ENCODE measurements around the gene ZNF182. TPM values are rescaled to one million over a fixed set of nuclear protein-coding genes. Genes with fewer than 3 reads are reported as not detected.

Gene ZNF182
- total RNA-seq, 1 experiment from 2014 or later, result 6.2 TPM

DNA sequence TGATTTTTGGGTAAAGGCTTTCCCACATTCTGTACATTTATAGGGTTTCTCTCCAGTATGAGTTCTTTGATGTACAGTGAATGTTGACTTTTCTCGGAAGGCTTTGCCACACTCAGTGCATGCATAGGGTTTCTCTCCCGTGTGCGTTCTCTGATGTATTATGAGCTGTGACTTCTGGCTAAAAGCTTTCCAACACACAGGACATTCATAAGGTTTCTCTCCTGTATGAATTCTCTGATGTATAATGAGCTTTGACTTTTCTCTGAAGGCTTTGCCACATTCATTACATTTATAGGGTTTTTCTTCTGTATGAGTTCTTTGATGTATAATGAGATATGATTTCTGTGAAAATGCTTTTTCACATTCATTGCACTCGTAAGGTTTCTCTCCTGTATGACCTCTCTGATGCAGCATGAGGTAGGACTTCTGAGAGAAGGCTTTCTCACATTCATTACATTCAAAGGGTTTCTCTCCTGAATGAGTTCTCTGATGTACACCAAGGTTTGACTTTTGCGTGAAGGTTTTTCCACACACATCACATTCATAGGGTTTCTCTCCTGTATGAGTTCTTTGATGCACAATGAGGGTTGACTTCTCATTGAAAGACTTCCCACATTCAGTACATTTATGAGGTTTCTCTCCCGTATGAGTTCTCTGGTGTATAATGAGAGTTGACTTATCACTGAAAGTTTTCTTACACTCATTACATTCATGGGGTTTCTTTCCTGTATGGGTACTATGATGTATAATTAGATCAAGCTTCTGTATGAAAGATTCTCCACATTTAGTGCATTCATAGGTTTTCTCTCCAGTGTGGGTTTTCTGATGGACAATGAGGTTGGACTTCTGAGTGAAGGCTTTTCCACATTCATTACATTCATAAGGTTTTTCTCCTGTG lies 27.3 kb downstream of the ZNF182 start:
- H3K9me3 Mint-ChIP-seq, result peaks cover 63% of the 10 kb centered on the region
- DNase-seq (ENCODE audit: low spot score), result no peak
- no peak for ATAC-seq
- no peaks in the 10 kb centered on the region for H3K4me1 Mint-ChIP-seq
- TF ChIP-seq SMAD4 (CRISPR knock-in tag; IDR thresholded peaks at IDR 0.05) (no peak), JUN (CRISPR knock-in tag; IDR thresholded peaks at IDR 0.05) (no peak), TEAD4 (CRISPR knock-in tag; IDR thresholded peaks at IDR 0.05) (no peak), FOXK1 (CRISPR knock-in tag; IDR thresholded peaks at IDR 0.05) (no peak), ZBTB21 (CRISPR knock-in tag; IDR thresholded peaks at IDR 0.05; ENCODE audit: borderline replicate concordance) (no peak), HMGA2 (CRISPR knock-in tag; IDR thresholded peaks at IDR 0.05) (no peak), PRRX2 (CRISPR knock-in tag; IDR thresholded peaks at IDR 0.05) (no peak), NR1H2 (CRISPR knock-in tag; IDR thresholded peaks at IDR 0.05) (no peak)
- TF ChIP-seq, protein P1, sequence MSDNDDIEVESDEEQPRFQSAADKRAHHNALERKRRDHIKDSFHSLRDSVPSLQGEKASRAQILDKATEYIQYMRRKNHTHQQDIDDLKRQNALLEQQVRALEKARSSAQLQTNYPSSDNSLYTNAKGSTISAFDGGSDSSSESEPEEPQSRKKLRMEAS (CRISPR knock-in tag; IDR thresholded peaks at IDR 0.05), result no peak
- TF ChIP-seq, protein P2, sequence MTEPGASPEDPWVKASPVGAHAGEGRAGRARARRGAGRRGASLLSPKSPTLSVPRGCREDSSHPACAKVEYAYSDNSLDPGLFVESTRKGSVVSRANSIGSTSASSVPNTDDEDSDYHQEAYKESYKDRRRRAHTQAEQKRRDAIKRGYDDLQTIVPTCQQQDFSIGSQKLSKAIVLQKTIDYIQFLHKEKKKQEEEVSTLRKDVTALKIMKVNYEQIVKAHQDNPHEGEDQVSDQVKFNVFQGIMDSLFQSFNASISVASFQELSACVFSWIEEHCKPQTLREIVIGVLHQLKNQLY (CRISPR knock-in tag; IDR thresholded peaks at IDR 0.05), result no peak
- TF ChIP-seq, protein P3, sequence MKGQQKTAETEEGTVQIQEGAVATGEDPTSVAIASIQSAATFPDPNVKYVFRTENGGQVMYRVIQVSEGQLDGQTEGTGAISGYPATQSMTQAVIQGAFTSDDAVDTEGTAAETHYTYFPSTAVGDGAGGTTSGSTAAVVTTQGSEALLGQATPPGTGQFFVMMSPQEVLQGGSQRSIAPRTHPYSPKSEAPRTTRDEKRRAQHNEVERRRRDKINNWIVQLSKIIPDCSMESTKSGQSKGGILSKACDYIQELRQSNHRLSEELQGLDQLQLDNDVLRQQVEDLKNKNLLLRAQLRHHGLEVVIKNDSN (CRISPR knock-in tag; IDR thresholded peaks at IDR 0.05), result no peak
- TF ChIP-seq, protein P4, sequence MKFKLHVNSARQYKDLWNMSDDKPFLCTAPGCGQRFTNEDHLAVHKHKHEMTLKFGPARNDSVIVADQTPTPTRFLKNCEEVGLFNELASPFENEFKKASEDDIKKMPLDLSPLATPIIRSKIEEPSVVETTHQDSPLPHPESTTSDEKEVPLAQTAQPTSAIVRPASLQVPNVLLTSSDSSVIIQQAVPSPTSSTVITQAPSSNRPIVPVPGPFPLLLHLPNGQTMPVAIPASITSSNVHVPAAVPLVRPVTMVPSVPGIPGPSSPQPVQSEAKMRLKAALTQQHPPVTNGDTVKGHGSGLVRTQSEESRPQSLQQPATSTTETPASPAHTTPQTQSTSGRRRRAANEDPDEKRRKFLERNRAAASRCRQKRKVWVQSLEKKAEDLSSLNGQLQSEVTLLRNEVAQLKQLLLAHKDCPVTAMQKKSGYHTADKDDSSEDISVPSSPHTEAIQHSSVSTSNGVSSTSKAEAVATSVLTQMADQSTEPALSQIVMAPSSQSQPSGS (CRISPR knock-in tag; IDR thresholded peaks at IDR 0.05; ENCODE audit: borderline replicate concordance, low read depth), result no peak
- TF ChIP-seq, protein P5, sequence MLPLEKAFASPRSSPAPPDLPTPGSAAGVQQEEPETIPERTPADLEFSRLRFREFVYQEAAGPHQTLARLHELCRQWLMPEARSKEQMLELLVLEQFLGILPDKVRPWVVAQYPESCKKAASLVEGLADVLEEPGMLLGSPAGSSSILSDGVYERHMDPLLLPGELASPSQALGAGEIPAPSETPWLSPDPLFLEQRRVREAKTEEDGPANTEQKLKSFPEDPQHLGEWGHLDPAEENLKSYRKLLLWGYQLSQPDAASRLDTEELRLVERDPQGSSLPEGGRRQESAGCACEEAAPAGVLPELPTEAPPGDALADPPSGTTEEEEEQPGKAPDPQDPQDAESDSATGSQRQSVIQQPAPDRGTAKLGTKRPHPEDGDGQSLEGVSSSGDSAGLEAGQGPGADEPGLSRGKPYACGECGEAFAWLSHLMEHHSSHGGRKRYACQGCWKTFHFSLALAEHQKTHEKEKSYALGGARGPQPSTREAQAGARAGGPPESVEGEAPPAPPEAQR (CRISPR knock-in tag; IDR thresholded peaks at IDR 0.05), result no peak
- TF ChIP-seq, protein P6, sequence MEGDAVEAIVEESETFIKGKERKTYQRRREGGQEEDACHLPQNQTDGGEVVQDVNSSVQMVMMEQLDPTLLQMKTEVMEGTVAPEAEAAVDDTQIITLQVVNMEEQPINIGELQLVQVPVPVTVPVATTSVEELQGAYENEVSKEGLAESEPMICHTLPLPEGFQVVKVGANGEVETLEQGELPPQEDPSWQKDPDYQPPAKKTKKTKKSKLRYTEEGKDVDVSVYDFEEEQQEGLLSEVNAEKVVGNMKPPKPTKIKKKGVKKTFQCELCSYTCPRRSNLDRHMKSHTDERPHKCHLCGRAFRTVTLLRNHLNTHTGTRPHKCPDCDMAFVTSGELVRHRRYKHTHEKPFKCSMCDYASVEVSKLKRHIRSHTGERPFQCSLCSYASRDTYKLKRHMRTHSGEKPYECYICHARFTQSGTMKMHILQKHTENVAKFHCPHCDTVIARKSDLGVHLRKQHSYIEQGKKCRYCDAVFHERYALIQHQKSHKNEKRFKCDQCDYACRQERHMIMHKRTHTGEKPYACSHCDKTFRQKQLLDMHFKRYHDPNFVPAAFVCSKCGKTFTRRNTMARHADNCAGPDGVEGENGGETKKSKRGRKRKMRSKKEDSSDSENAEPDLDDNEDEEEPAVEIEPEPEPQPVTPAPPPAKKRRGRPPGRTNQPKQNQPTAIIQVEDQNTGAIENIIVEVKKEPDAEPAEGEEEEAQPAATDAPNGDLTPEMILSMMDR (IDR thresholded peaks at IDR 0.05), result no peak
- TF ChIP-seq, protein P7, sequence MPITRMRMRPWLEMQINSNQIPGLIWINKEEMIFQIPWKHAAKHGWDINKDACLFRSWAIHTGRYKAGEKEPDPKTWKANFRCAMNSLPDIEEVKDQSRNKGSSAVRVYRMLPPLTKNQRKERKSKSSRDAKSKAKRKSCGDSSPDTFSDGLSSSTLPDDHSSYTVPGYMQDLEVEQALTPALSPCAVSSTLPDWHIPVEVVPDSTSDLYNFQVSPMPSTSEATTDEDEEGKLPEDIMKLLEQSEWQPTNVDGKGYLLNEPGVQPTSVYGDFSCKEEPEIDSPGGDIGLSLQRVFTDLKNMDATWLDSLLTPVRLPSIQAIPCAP (CRISPR knock-in tag; IDR thresholded peaks at IDR 0.05), result no peak
- no peak overlapping the region for H3K4me3 Mint-ChIP-seq
- H3K36me3 Mint-ChIP-seq, result peaks cover 85% of the 10 kb centered on the region
- no peak overlapping the region for H3K27ac Mint-ChIP-seq
- ChIA-PET POLR2A (no interaction called here), CTCF (no interaction called here)
- peaks cover 5% of the 10 kb centered on the region; the same call in 1 of the 2 replicates for H3K27me3 Mint-ChIP-seq (ENCODE audit: low read depth)

DNA sequence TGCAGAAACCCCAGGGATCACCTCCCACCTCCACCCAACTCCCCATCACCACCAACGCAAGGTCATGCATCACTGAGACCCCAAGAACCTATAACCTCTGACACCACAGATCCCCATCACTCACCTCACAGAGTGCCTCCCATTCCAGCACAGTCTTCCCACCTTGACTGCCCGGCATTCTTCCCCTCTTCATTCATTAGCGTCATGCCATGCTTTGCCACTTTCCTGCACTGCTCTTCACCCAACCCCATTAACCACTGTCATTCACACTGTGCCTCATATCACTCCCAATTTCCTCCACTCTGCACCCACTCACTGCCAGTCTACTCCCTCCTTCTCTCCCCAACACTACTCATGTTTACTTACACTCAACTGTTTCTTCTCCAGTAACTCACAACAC lies 30.6 kb downstream of the ZNF182 start:
- ATAC-seq (no peak), DNase-seq (ENCODE audit: low spot score) (no peak)
- ChIA-PET CTCF (no interaction called here), POLR2A (no interaction called here)
- Mint-ChIP-seq H3K36me3 (peaks cover 55% of the 10 kb centered on the region), H3K27ac (no peak overlapping the region), H3K4me3 (no peak overlapping the region), H3K4me1 (no peaks in the 10 kb centered on the region), H3K9me3 (peaks cover 61% of the 10 kb centered on the region), H3K27me3 (ENCODE audit: low read depth) (peaks cover 5% of the 10 kb centered on the region; the same call in 1 of the 2 replicates)
- TF ChIP-seq, protein P5 (CRISPR knock-in tag; IDR thresholded peaks at IDR 0.05), result no peak
- TF ChIP-seq, protein P8, sequence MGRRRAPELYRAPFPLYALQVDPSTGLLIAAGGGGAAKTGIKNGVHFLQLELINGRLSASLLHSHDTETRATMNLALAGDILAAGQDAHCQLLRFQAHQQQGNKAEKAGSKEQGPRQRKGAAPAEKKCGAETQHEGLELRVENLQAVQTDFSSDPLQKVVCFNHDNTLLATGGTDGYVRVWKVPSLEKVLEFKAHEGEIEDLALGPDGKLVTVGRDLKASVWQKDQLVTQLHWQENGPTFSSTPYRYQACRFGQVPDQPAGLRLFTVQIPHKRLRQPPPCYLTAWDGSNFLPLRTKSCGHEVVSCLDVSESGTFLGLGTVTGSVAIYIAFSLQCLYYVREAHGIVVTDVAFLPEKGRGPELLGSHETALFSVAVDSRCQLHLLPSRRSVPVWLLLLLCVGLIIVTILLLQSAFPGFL (CRISPR knock-in tag; IDR thresholded peaks at IDR 0.05; ENCODE audit: borderline replicate concordance), result no peak
- TF ChIP-seq, protein P9, sequence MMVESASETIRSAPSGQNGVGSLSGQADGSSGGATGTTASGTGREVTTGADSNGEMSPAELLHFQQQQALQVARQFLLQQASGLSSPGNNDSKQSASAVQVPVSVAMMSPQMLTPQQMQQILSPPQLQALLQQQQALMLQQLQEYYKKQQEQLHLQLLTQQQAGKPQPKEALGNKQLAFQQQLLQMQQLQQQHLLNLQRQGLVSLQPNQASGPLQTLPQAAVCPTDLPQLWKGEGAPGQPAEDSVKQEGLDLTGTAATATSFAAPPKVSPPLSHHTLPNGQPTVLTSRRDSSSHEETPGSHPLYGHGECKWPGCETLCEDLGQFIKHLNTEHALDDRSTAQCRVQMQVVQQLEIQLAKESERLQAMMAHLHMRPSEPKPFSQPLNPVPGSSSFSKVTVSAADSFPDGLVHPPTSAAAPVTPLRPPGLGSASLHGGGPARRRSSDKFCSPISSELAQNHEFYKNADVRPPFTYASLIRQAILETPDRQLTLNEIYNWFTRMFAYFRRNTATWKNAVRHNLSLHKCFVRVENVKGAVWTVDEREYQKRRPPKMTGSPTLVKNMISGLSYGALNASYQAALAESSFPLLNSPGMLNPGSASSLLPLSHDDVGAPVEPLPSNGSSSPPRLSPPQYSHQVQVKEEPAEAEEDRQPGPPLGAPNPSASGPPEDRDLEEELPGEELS (CRISPR knock-in tag; IDR thresholded peaks at IDR 0.05), result no peak
- TF ChIP-seq, protein P10, sequence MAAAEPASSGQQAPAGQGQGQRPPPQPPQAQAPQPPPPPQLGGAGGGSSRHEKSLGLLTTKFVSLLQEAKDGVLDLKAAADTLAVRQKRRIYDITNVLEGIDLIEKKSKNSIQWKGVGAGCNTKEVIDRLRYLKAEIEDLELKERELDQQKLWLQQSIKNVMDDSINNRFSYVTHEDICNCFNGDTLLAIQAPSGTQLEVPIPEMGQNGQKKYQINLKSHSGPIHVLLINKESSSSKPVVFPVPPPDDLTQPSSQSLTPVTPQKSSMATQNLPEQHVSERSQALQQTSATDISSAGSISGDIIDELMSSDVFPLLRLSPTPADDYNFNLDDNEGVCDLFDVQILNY (CRISPR knock-in tag; IDR thresholded peaks at IDR 0.05), result no peak
- no peak for TF ChIP-seq ZNF396 (CRISPR knock-in tag; IDR thresholded peaks at IDR 0.05; ENCODE audit: borderline replicate concordance)
